Heart left ventricle (tissue), 16 donors: ENCODE results near the gene TMOD3. TPM values are rescaled to one million over a fixed set of nuclear protein-coding genes. Genes with fewer than 3 reads are reported as not detected.

Source experiments
- ATAC-seq, 4 donors: fragments of 200-7000 bp; cut with Tn5 transposase; one replicate each; pipeline ENCODE4 v1.9.1; 2020 to 2022; ENCODE audit warnings: moderate library complexity in 4 of 4, mild to moderate bottlenecking in 3 of 4, moderate number of reproducible peaks in 1 of 4
- DNase-seq, 5 donors: peaks; one replicate each; pipeline ENCODE4 v3.0.0-alpha.2; 2020
- H3K27ac ChIP-seq, 12 donors: fragments of 200-600 bp; sonication (generic) in 4 of 12; one replicate each; pipeline versions ENCODE4 v1.5.0 to v1.8.0; 2016 to 2022; ENCODE audit warnings: mild to moderate bottlenecking in 2 of 12
- H3K27me3 ChIP-seq, 9 donors: fragments of 200-600 bp; sonication (generic) in 2 of 9; one replicate each; pipeline versions ENCODE4 v1.5.1 to v1.8.0; 2016 to 2022; ENCODE audit warnings: mild to moderate bottlenecking in 3 of 9
- H3K36me3 ChIP-seq, 9 donors: fragments of 200-600 bp; sonication (generic) in 2 of 9; one replicate each; pipeline versions ENCODE4 v1.5.0 to v1.8.0; 2018 to 2022; ENCODE audit warnings: mild to moderate bottlenecking in 2 of 9
- H3K4me1 ChIP-seq, 12 donors: fragments of 200-600 bp; sonication (generic) in 4 of 12; one replicate each; pipeline versions ENCODE4 v1.5.0 to v1.8.0; 2016 to 2022; ENCODE audit warnings: mild to moderate bottlenecking in 3 of 12
- H3K4me3 ChIP-seq, 12 donors: fragments of 200-600 bp; sonication (generic) in 4 of 12; one replicate each; pipeline versions ENCODE4 v1.5.0 to v1.8.0; 2017 to 2022; ENCODE audit warnings: mild to moderate bottlenecking in 9 of 12, moderate library complexity in 4 of 12
- H3K9me3 ChIP-seq, 12 donors: fragments of 200-600 bp; sonication (generic) in 4 of 12; one replicate each; pipeline versions ENCODE4 v1.5.0 to v1.8.0; 2016 to 2022; ENCODE audit warnings: mild to moderate bottlenecking in 1 of 12
- POLR2A ChIP-seq, 2 donors: fragments of 450-650 bp; IDR thresholded peaks; one replicate each; pipeline ENCODE4 v1.6.1; 2017; ENCODE audit warnings: antibody characterized with exemption in 2 of 2, mild to moderate bottlenecking in 2 of 2, moderate library complexity in 2 of 2
- WGBS, 4 donors: extraction: QIAGEN DNeasy Blood & Tissue Kit in 2 of 4; methylation state at CpG; one replicate each; pipeline versions ENCODE4 v1.1.5 to v1.1.7; 2013 to 2018; 5-methylcytosine and 5-hydroxymethylcytosine counted together
- intact Hi-C, 10 donors: fragments of 100-400 bp; cut with DNase I; formaldehyde crosslinking; loops; one replicate each; pipeline versions ENCODE4 v1.11.1 to v1.14.2; 2022
- polyA plus RNA-seq, 2 donors: library from polyadenylated mRNA; stranded (reverse); fragments of 200-250 nt; gene quantifications; one replicate each; pipeline ENCODE4 v1.2.3, GENCODE V29; 2013
- total RNA-seq, 9 donors: library from RNA; depleted of rRNA in 2 of 9; stranded (reverse); fragments of >200 nt in 2 of 9; fragmentation: NEBNext Ultra II Directional in 3 of 9; extraction: Animal tissue kit (Norgen Biotek cat#: 25700) in 3 of 9; gene quantifications; one replicate each; pipeline versions ENCODE4 v1.1.0 to v1.2.4, GENCODE V29; 2016 to 2023
- TF ChIP-seq, protein P1 (sequence below), 12 donors: fragments of 200-600 bp; sonication (generic) in 4 of 12; IDR thresholded peaks; one replicate each; pipeline versions ENCODE4 v1.5.0 to v1.8.0; 2018 to 2022; ENCODE audit warnings: antibody characterized with exemption in 12 of 12, mild to moderate bottlenecking in 5 of 12
- donor health status: ischemic (EF 13 %, LVEDD 7.1; RV severe dilation, severe dysfunction).
- donor health status: healthy with polysubstance abuse.
- donor health status: DM: no; HTN: yes; CAD: no.
- donor health status: DM: no; HTN: no; CAD: no.
- donor health status: ischemic (EF 25% LVEDD 6.9; RV normal size, moderate dysfunction).
- donor health status: ischemic (EF 25% LVEDD 5.7; RV mildly dilated, moderate dysfunction).
- donor health status: healthy.
- donor health status: DM: yes; HTN: yes; CAD: no.
- donor health status: ischemic (EF 35%, LVEDD 5.7; RV mildly dilated, moderate dysfunction).
- donor health status: nonischemic (EF 11% LVEDD 7.7; RV severe dilation, severe dysfunction).
- donor health status: DM: yes; HTN: yes; CAD: no.
- donor health status: PGD.
- donor health status: ischemic (EF 29% LVEDD 5.4; RV normal size, mild dysfunction).
- donor health status: nonischemic (EF 23%, LVEDD 6.1; RV moderate dilation, normal function).

The TMOD3 gene
- total and polyA plus RNA-seq, 11 donors, result 6.3 to 36.5 (median 21.4) TPM

DNA sequence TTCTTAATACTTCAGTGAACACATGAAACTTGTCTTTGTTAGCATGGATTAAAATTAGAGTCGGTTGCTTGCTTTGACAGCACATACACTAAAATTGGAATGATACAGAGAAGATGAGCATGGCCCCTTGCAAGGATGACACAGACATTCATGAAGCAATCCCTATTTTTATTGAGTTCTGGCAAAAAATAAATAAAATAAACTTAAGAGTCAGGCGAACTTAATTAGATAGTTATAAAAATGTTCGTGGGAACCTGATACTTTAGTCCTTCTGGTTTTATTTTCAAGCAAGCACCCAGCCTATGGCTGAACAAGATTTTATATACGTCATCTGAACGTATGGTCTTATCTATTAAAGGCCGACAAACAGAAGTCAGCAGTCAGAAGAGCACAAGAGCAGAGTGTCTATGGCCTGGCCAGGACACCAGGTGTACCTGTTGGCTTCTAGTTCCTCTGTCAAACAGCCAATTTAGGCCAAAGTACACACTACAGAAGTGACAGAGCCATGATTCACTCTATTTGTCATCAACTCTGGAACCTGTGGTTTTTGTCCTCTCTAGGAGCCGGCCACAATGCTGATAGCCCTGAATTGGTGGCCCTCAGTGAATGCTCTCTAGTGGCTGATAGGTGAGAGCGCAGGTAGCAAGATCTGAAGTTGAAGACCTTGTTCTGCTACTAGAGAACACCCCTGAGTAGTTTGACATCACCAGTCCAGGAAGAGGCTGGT lies 77.8 kb downstream of the TMOD3 start:
- no peak for DNase-seq

DNA sequence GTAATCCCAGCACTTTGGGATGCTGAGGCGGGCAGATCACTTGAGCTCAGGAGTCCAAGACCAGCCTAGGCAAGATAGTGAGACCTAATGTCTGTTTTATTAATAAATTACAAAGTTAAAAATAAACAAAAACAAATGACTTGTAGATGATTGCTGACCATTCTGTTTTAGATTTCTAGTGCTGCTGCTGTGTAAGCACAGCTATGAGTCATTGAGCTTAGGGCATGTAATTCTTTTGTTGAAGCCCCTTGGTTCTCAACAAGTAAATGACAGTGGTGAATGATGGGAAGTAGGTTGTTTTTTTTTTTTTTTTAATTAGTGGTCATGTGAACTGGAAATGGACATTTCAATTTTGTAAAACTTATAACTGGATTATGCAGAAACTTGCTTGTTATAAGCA lies 78.9 kb downstream of the TMOD3 start:
- no peaks in the 10 kb centered on the region for H3K4me1 ChIP-seq
- no peak overlapping the region for H3K27ac ChIP-seq
- H3K4me3 ChIP-seq, result no peak overlapping the region
- ATAC-seq, result no peak
- TF ChIP-seq POLR2A (IDR thresholded peaks at IDR 0.05), result no peak
- TF ChIP-seq, protein P1, sequence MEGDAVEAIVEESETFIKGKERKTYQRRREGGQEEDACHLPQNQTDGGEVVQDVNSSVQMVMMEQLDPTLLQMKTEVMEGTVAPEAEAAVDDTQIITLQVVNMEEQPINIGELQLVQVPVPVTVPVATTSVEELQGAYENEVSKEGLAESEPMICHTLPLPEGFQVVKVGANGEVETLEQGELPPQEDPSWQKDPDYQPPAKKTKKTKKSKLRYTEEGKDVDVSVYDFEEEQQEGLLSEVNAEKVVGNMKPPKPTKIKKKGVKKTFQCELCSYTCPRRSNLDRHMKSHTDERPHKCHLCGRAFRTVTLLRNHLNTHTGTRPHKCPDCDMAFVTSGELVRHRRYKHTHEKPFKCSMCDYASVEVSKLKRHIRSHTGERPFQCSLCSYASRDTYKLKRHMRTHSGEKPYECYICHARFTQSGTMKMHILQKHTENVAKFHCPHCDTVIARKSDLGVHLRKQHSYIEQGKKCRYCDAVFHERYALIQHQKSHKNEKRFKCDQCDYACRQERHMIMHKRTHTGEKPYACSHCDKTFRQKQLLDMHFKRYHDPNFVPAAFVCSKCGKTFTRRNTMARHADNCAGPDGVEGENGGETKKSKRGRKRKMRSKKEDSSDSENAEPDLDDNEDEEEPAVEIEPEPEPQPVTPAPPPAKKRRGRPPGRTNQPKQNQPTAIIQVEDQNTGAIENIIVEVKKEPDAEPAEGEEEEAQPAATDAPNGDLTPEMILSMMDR (IDR thresholded peaks at IDR 0.05), result no peak
- no peak for DNase-seq
- intact Hi-C loops, result loop anchor here in 2 of 10 donors (10.0 kb wide), 2 partner anchors 114 to 124 kb away; no protein-coding TSS in a partner anchor
- no peaks in the 10 kb centered on the region for H3K9me3 ChIP-seq
- H3K27me3 ChIP-seq, result no peaks in the 10 kb centered on the region
- H3K36me3 ChIP-seq, result peaks cover 0 to 93% (median 84%) of the 10 kb centered on the region in 9 donors
- WGBS, 4 donors, result 96 to 100% (median 98%) methylated on average over 1 of the region's 1 CpG

More for the DNA sequence above, 77.8 kb downstream of the TMOD3 start:
- TF ChIP-seq, protein P1 (IDR thresholded peaks at IDR 0.05), result no peak
- no peak for TF ChIP-seq POLR2A (IDR thresholded peaks at IDR 0.05)
- Histone ChIP-seq H3K36me3 (peaks cover 0 to 95% (median 84%) of the 10 kb centered on the region in 9 donors), H3K4me1 (no peaks in the 10 kb centered on the region), H3K9me3 (no peaks in the 10 kb centered on the region), H3K4me3 (no peak overlapping the region), H3K27me3 (no peaks in the 10 kb centered on the region), H3K27ac (no peak overlapping the region)
- WGBS, 4 donors, result 85 to 91% (median 89%) methylated on average over 8 of the region's 8 CpGs
- ATAC-seq, result peak in 1 of 4 donors; percentile 41
- intact Hi-C loops, result loop anchor here in 2 of 10 donors (10.0 kb wide), 2 partner anchors 112 to 122 kb away; no protein-coding TSS in a partner anchor

DNA sequence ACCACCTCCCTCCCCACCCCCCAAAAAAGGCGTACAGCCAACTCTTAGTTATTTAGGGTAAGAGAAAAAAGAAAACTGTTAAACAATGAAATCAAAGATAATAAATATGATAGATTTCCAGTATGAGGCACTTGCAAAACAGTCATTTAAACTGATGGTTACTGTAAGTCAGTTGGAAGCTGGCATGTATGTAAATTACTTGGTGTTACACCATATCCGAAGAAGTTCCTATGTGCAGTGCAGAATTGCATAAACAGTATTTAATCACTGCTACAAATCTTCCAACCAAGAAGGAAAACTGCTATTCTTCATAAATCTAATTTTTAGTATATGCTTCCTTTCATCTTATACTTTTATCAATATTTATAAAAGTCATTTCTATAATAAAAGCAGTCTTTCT lies 80.1 kb downstream of the TMOD3 start:
- intact Hi-C loops, result loop anchor here in 2 of 10 donors (10.0 kb wide), 2 partner anchors 115 to 125 kb away; no protein-coding TSS in a partner anchor

DNA sequence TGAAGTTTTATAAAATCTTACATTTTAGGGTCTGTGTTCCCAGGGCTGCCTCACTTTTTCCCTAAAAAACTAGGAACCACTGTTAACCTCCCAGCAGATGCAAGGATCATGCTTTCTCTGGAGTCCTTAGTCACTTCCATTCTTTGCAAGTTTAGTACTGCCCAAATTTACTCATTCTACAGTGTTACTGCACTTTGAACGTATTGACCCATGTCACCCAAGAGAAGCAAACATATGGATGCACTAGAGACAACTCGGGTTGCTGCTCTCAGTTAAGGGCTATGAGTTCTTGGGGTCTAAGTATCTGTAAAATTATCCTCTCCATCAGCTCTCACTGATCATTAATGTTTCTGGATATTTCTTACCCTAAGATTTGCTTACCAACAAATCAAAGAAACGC lies 83.1 kb downstream of the TMOD3 start:
- no peaks in the 10 kb centered on the region for H3K27me3 ChIP-seq
- WGBS, 4 donors, result 96 to 100% (median 98%) methylated on average over 3 of the region's 3 CpGs
- no peak overlapping the region for H3K27ac ChIP-seq
- no peak overlapping the region for H3K4me3 ChIP-seq
- no peaks in the 10 kb centered on the region for H3K9me3 ChIP-seq
- no peaks in the 10 kb centered on the region for H3K4me1 ChIP-seq
- ATAC-seq, result no peak
- no peak for DNase-seq
- intact Hi-C loops, result no loop called here
- H3K36me3 ChIP-seq, result peaks cover 0 to 95% (median 85%) of the 10 kb centered on the region in 9 donors
- TF ChIP-seq POLR2A (IDR thresholded peaks at IDR 0.05), result no peak
- TF ChIP-seq, protein P1 (IDR thresholded peaks at IDR 0.05), result no peak

More for the DNA sequence above, 80.1 kb downstream of the TMOD3 start:
- H3K9me3 ChIP-seq, result no peaks in the 10 kb centered on the region
- H3K4me3 ChIP-seq, result no peak overlapping the region
- 89 to 96% (median 93%) methylated on average over 2 of the region's 2 CpGs for WGBS, 4 donors
- peaks cover 0 to 91% (median 77%) of the 10 kb centered on the region in 9 donors for H3K36me3 ChIP-seq
- no peak for TF ChIP-seq POLR2A (IDR thresholded peaks at IDR 0.05)
- TF ChIP-seq, protein P1 (IDR thresholded peaks at IDR 0.05), result no peak
- ATAC-seq, result no peak
- no peaks in the 10 kb centered on the region for H3K4me1 ChIP-seq
- DNase-seq, result no peak
- no peaks in the 10 kb centered on the region for H3K27me3 ChIP-seq
- no peak overlapping the region for H3K27ac ChIP-seq
